GM19395 (cell line): ENCODE measurements around the gene LDLRAD4.

Experiments
- ATAC-seq: cut with Tn5 transposase; IDR thresholded peaks from one replicate; pipeline ENCODE4 v1.9.1; 2021; ENCODE audit warnings: mild to moderate bottlenecking, moderate library complexity; ENCODE audit not compliant: unreplicated experiment

The LDLRAD4 gene

DNA sequence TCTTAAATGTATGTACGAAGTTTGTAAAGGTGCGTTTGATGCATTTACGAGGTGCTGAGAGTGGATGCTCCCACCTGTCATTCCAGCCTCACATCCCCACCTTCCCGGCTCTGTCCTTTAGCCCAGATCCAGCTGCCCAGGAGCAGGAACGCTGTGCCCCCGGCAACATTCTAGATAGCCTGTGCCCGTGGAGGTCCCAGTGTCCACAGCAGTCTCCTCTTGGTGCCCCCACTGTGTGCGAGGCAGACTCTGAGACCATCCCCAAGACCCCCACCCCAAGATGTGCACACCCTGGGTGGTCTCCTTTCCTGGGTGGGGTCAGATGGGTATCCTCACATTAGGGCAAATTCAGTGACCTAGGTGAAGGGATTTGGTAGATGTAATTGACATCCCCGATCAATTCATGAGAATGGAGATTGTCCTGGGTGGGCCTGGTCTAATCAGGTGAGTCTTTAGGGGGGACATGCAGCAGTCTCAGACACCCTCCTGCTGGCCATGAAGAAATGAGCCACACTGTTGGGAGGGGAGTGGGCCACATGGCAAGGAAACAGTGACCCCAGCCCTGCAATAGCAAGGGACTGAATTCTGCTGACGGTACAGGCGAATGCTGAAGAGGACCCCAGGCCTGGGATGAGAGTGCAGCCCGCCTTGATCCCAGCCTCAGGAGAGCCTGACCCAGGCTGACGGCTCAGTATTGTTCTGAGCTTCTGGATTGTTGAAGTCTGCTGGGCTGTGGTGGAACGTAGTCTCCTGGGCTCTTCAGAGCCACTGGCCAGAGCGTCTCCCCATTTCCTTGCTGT is 304.5 kb downstream of the LDLRAD4 start:
- no peak for ATAC-seq

DNA sequence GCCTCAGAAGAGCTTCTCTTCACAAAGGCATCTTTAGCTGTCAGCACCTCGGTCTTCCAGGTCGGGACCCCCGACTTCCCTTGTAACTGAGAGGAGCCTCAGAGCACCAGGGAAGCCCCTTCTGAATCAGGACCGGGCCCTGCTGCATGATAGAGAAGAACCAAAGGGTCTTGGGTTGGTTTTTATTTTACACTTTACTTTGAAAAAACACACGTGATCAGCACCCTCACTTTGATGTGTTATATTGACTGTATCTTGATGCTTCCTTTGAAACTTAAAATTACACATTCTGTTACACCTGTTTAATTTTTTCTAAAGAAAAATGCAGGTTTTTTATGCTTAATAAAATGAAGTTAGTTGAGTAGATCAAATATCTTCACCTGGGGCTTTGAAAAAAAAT is 305.5 kb downstream of the LDLRAD4 start:
- no peak for ATAC-seq

DNA sequence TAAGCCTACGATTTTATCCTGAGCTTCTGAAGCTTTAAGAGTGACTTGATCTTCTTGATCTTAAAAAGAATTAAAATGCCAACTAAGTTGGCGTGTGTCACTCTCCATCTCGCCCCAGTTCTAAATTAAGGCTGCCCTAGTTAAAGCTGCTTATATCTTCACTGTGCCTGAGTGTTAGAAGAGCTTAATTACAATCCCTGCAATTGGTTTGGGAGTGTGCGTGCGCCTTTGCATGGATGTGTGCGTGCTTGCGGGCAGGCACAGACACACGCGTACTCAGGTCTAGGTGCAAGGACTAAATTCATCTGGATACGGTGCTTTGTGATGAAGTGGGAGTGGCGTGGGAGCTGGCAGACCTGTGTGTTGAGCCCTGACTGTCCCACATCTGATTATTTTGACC is 306.3 kb downstream of the LDLRAD4 start:
- ATAC-seq, result no peak

DNA sequence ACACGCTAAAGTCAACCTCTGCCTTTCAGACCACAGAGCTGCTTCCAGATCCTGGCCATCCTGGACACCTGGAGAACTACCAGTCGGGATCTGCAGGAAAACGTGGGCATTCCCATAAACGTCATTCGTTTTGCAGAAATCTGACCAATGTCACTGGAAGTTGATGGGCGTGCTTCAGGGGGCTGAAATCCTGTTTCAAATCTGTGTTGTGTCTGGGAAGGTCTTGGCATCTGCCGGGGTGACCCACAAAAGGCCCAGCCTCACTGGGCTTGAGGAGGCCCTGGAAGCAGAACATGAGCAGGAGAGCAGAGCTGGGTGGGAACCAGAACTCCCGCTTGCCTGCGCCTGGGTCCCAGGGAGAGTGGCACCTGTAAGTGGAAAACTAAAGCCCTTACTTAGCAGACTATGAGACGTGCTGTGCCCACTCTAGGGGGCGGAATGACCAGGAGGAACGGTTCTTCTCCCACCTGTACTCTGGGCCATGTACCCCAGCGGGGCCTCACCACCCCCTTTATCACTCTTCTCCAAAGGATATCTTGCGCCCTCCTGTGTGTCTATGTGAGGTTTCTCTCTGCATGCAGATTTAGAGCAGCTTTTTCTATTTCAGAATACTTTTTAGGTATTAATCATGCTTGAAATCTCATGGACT is 306.9 kb downstream of the LDLRAD4 start:
- no peak for ATAC-seq

DNA sequence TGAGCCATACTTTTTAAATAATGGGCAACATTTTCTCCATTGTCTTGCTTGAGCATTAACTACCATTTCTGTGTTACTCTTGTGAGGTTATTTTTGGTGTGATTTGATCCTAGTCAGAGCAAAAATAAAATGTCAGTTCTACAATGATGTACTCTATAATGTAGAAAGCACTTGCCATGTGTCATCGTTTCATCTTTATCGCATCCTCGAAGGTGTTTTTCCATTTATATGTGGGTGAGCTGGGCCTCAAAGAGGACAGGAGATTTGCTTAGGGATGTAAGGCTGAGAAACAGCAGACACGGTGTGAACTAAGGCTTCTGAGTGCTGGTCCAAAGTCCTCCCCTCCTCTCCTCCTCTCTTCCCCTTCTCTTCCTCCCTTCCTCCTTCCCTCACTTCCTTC is 308.0 kb downstream of the LDLRAD4 start:
- ATAC-seq, result no peak

DNA sequence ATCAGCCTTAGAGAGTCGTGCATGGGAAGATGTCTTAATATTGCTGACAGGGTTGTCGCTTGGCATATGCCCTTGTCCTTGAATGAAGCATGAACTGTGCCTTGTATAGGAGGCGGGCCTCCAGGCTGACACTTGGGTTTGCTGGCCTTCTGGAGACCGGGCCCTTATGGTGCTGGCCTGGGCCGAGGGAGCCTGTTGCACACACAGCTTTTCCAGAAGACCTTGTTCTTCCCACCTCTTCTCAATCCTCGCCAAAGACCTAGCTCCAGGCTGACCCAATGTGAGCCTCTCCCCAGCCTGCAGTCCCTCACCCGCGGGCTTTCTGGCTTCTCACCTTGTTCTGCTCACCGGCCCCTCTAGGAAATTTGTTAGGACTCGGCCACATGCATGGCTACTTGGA is 308.7 kb downstream of the LDLRAD4 start:
- no peak for ATAC-seq

DNA sequence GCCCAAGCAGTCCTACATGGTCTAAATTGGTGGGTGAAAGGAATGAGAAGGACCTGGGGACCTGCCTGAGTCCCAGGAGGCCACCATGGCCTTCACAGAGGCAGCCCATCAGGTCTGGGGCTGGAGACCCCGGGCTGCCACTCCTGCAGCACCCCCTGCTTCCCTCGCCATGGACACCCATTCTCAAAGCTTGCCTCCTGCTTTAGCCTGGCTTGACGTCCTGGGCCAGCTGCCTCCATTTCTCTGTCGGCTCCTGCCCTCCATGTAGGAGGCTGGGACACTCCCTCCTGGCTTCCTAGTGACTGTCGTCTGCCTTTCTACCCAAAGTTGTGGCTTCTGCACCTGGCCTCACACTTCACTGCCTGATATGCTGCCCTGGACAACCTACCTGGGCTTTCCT is 309.2 kb downstream of the LDLRAD4 start:
- no peak for ATAC-seq

DNA sequence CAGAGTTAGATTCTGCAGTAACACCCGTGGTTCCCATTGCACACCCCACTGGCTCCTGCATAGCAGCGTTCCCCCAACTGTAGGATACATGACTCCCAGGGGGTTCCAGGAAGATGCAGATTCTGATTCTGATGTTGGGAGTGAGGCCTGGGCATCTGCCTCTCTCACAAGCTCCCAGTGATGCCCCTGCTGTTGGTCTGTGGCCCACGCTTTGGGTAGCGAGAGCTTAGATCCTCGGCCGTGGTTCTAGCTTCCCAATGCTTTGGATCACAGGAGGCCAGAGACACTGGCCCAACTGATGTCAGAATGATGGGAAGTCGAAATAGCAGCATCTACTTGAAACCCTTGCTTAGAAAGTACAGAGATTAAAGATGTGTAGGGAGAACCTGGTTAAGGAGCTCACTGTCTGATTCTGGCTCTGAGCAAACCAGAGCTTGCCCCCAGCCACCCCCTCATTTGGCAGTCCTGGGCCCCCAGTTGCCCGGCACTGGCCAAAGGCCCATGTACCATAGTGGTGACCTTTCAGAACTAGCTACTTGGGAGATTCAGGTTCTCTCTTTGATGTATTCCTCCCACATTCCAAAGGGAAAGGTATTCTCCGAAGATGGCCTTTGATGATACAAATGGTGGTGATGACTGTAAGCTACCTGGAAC is 310.3 kb downstream of the LDLRAD4 start:
- no peak for ATAC-seq

DNA sequence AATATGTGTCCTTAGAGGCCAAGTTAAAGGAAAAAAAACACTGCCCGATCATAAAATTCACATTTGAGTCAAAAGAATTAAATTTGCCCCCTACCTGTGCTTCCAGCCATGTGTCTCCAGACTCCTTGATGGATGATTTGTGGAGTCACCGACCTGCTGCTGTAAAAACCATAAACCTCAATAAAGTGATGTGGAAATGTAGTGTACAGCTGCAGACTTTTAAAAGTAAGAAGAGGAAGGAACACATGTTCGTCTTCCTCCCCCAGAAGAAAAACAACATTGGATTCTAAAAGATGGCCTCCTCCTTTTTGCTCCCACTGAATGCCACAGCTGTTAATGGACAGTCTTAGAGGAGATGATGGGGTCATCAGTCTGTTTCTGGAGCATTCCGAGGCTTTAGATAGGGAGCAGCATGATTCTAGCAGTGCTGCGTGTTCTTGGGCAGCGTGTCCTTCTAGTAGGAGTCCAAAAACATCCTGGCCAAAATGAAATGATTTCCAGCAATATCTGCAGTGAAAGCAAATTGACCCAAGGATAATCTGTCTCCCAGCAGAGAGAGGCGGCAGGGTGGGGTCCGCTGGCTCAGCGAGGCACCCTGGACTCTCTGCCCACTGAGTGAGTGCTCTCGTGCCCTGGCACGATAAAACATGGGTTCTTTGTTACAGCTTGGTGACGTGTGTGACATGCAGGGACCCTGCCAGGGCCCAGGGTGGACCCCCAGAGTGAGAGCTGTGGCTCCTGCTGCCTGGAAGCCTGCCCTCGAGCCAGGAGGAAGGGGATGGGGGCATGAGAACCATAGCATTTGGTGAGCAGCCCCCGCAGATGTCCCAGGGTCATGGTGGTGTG is 311.7 kb downstream of the LDLRAD4 start:
- ATAC-seq, result no peak

DNA sequence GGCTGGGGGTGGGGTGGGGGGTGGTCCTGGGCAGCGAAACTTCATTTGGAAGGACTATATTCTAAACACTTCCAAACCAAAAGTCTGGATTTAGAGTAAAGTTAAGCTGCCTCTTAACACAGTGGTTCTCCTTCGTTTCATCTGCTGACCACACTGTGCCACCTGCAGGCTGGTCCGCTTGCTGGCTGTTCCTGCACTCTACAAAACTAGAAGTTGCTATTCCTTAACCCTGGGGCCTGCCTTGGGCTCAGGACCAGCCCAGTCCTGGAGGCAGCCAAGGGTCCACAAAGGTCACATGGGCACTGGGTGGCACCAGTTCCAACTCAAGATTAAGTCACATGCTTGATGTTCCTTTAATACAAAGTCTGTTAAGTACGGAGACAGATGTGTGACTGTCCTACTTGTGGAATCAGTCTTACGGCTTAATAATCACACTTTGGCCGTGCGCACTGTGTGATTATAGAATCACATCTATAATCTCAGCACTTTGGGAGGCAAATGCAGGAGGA is 312.4 kb downstream of the LDLRAD4 start:
- no peak for ATAC-seq

DNA sequence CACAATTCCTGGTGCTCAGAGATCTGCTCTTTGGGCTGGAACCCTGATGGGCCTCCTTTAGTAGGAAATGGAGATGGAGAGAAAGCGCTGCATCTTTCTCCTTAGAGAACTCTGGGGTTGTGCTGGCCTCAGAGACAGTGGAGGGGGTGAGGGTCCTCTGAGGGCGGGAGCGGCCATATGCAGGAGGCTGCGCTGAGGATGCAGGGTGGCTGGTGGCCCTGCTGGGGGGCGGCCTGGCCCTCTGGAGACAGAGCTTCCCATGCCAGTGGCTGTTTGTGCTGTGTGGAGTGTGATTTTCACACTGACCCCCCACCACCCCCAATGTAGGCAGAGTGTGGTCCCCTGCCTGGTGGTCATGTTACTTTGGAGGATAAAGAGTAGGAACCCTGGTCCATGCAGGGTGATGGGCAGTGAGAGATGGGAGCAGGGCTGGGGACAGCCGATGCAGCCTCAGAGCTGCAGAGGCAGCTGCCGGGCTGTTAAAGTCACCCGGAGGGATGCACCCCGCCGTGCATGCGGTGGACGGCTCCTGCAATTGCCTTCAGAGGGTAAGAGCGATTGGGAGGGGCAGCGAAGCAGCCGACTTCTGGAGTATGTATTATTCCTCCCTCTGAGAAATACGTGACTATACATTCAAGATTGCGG is 313.2 kb downstream of the LDLRAD4 start:
- ATAC-seq, result no peak

DNA sequence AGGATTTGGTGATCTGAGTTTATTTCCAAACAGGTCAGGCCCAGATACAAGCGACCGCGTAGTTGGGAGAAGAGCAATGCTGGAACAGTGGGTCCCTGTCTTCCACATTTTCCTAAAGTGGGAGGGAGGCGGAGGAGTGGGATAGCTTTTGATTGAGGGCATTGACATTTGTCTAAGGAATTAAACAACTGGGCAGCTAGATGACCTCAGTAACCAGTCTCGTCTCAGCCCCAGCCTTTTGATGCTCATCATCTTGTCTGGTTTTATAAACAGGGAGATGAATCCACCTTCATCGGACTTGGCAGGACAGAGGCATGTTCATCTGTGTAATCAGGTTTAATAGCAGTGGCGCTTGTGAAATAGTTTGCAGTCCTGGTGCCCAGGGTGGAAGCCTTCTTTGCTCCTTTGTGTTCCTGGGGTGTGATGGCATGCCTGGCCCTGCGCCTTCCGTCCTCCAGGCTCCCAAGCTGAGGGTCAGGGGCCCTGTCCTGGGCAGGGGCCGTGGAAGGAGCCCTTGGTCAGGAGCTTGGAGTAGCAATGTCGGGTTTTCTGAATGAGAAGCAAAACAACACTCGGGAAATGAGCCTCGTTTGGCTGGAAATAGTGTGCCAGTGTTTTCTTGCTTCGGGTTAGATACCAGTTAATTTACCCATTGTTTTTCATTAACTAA is 314.0 kb downstream of the LDLRAD4 start:
- no peak for ATAC-seq

DNA sequence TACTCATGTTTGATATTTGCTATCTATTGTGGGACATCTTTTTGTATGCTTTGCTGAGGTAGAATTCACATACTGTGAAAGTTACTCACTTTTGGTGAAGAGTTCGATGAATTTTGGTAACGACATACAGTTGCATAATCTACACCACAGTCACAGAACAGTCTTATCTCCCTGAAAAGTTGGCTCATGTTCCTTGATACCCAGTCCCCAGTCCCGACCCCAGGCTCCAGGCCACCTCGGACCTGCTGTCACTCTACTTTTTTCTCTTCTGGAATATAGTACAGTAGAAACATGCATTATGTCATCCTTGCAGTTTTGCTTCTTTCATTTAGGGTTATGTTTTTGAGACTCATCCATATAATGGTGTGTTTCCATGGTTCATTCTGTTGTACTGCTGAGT is 316.1 kb downstream of the LDLRAD4 start:
- no peak for ATAC-seq

DNA sequence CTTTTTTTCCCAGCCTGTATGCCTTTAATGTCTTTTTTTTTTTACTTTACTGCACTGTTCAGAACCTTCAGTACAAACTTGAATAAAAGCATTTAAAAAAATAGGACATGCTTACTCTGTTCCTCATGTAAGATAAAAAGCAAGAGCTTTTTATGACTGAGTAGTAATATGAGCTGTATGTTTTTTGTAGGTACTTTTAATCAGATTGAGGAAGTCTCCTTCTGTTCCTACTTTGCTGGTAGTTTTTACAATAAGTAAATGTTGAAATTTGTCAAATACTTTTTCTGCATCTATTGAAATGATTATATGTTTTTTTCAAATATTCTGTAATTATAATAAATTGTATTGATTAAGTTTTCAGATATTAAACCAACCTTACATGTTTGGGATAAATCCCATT is 318.0 kb downstream of the LDLRAD4 start:
- ATAC-seq, result no peak

DNA sequence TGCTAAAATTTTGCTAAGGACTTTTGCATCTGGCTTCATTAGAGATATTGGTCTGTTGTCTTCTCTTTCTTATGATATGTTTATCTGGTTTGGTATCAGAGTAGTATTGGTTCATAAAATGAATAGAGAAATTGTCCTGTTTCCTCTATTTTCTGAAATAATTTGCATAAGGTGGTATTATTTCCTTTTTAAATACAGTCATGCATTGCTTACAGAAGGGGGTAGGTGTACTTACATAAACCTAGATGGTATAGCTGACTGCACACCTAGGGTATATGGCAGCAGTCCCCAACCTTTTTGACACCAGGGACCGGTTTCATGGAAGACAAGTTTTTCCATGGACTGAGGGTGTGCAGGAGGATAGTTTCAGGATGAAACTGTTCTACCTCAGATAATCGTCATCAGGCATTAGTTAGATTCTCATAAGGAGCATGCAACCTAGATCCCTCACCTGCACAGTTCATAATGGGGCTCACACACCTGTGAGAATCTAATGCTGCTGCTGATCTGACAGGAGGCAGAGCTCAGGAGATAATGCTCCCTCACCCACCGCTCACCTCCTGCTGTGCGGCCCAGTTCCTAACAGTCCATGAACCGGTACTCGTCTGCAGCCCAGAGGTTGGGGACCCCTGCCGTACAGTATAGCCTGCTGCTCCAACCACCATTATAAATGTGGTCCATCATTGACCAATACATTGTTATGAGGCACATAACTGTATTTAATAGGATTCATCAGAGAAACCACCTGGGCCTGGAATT is 318.6 kb downstream of the LDLRAD4 start:
- no peak for ATAC-seq

DNA sequence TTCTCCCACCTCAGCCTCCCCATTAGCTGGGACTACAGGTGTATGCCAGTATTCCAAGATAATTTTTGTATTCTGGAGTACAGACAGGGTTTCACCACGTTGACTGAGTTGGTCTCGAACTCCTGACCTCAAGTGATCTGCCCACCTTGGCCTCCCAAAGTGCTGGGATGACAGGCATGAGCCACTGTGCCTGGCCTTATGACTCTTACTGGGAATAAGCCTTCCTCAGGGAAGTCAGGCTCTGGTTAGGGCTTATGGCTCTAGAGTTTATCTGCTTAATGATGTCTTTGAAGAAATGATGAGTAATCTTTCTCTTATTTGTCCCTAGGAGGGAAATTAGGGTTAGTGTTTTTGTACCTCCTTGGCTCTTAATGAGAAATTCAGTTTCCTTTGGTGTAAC is 320.1 kb downstream of the LDLRAD4 start:
- no peak for ATAC-seq

DNA sequence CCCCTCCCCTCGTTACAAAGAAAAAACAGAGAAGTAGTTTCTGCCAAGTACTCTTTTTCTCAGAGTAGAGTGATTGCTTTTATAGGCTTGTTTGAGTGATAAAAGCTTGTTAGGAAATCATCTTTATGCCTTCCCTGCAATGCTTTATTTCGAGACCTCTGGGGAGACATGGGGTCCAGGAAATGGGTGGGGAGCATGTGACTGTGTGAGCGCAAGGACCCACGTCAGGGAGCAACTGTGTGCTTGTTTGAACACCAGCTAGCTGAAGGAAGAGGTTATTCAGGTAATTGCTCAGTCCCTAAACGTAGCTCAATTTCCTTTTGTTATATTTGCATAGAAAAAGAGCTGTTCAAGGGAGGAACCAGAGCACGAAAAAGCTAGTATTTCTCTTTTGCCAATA is 320.5 kb downstream of the LDLRAD4 start:
- ATAC-seq, result no peak

DNA sequence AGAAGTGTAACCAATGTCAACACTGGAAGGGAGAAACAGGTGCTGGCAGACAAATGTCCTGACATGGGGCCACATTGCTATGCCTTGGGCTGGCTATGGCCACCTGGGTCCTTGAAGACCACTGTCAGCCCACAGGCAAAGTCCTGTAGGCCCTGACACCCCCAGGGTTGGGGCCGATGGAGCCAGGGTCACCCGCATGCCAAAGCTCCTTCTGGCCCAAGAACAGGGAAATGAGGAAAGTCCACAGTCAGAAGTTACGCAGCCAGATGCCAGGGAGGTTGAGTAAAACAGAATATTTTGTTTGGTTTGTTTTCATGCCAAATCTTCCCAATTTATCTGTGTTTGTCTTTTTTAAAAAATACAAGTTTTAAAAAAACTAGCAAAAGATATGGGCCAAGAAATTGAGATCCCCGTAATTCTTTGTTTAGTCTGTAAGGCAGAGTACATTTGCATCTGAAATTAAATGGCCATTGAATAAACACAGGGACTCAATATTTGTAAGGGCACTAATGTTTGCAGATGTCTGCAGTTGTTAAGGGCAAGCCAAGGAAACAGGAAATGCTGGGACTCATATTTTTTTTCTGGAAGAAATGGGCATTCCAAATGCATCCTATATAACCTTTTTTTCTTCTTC is 321.4 kb downstream of the LDLRAD4 start:
- no peak for ATAC-seq
